Measurements from ENCODE around the gene ADAM17.

- TF ChIP-seq EP300 (IDR thresholded peaks at IDR 0.05) (no peak), POLR2A (IDR thresholded peaks at IDR 0.05; ENCODE audit: low read depth) (no peak), POLR2AphosphoS5 (IDR thresholded peaks at IDR 0.05) (no peak)
- TF ChIP-seq, protein P1, sequence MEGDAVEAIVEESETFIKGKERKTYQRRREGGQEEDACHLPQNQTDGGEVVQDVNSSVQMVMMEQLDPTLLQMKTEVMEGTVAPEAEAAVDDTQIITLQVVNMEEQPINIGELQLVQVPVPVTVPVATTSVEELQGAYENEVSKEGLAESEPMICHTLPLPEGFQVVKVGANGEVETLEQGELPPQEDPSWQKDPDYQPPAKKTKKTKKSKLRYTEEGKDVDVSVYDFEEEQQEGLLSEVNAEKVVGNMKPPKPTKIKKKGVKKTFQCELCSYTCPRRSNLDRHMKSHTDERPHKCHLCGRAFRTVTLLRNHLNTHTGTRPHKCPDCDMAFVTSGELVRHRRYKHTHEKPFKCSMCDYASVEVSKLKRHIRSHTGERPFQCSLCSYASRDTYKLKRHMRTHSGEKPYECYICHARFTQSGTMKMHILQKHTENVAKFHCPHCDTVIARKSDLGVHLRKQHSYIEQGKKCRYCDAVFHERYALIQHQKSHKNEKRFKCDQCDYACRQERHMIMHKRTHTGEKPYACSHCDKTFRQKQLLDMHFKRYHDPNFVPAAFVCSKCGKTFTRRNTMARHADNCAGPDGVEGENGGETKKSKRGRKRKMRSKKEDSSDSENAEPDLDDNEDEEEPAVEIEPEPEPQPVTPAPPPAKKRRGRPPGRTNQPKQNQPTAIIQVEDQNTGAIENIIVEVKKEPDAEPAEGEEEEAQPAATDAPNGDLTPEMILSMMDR (IDR thresholded peaks at IDR 0.05) = no peak
Measured at GRCh38 chr2:9493478-9493877, 62.2 kb downstream of the ADAM17 start.

Measured in esophagus muscularis mucosa (tissue), 4 donors.